GM21447 (cell line): ENCODE data around the gene FAM204A.
A peak's percentile ranks its signal among the peaks of the same experiment; 100 is the strongest.

Source experiments
- ATAC-seq: cut with Tn5 transposase; IDR thresholded peaks from one replicate; pipeline ENCODE4 v1.9.1; 2021; ENCODE audit not compliant: unreplicated experiment

The FAM204A gene

DNA sequence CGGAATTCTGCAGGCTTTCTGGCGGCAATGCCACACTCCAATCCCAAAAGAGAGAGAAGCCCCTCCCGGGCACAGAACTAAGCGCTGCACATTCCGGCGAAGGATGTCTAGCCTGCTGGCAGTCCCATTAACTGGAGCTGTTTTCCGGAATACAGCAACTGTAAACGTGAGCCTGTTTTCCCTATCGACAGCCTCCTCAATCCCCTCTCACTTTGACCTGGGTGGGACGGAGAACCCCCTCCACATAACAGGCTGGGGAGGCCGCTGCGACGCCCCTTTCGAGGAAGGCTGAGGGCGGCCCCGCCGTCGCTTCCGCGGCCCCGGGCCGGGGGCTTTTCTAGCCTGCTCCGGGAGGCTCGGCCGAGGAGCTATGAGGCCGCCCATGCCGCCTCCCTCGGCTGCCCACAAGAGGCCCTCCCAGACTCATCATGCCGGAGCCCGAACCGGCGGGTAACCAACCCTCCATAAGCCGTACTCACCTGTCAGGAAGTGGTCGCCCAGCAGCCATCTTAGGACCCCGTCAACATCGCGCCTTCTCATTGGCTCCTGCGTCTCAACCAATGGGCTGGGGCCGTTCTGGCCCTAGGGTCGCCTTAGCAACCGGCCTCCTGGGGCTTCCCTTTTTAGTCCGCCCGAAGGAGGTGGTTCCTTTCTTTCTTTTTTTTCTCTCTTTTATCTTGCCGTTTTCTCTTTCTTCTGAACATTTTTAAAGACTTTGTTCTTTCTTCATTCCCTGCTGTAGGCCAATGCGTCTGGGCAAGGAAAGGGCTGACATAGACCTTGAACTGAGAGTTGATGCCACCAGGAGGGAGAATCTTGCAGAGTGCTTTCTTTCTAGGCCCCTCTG, at the start of gene FAM204A:
Gene FAM204A (minus strand): TSS at position 534 of the 847 bp plus-strand sequence. CDS start 5,909 bp downstream, outside the sequence.
- ATAC-seq, result peak; percentile 100

DNA sequence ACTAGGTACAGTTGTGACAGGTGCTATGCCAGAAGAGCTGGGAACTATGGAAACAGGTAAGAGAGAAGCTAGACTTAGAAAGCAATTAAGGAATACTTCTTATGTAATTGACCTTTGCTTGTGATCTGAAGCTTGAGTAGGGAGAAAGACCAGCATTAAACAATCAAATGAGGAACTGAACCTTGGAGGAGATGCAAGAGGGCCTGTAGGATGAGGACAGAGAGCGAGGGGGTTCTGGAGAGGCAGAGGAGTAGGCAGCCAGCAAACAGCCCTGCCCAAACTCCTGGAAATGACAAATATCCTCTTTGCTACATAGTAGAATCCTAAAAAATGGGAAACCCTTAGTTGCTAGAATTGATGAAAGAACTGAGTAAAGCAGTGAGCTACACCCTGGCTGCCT, 41.6 kb upstream of the FAM204A start:
- no peak for ATAC-seq

DNA sequence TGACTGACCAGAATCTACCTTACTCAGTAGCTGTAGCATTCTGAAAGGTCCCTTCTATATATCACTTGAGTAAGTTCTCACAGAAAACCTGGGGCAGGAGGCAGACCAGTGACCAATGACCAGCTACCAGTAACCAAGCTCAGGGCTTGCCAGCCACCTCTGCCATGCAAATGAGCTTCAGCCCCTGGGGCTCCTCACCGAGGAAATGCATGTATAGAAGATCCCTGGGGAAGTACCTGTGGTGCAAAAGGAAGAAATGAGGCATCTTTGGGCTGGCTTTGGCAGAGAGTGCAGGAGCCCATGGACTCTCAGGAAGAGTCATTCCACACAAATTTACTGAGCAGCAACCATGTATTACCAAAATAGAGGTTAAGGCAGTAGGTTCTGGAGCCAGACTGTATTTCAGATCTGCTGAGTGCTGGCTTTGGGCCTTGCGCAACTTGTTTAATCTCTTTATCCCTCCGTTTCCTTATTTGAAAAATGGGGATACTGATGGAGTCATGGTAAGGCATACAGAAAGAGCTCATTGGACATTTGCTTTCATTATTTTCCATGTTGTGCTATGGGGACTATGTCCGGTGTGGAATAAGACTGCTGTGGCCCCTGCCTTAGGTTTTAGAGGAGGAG, 41.1 kb upstream of the FAM204A start:
- ATAC-seq, result no peak

DNA sequence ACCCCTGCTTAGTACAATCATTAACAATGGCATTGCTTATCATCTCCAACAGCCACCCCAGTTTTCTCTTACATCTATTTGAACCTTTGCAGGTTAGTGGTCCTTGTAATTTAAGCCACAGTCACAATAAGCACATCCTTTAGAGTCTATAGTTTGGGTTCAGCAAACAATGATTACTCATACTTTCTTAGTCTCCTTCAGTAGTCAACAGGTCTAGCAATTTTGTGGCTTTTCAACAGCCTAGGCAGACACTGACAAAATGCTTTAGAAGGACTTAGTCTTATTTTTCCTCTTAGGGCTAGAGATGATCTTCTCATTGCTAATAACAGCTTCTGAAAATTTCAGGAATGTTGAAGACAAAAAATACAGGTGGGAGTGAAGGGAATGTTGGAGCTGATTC, 32.3 kb upstream of the FAM204A start:
- no peak for ATAC-seq

DNA sequence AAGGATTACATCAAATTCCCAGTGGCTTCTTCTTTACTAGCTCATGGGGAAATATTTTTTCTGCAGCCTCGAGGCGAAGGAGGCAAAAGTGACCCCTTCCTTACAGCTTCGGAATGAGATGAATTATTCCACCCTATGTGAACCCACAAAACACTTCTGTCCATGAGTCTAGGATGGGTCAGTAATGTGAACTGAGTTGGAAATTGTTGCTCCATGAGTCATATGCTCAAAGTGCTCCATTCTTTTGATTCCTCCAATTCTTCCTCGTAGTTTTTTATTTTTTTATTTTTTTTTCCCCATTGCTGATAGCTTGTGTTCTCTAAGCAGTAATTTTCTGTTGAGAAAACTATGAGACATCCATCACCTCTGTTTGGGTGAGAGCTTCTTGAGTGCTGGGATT, 31.7 kb upstream of the FAM204A start:
- ATAC-seq, result no peak

DNA sequence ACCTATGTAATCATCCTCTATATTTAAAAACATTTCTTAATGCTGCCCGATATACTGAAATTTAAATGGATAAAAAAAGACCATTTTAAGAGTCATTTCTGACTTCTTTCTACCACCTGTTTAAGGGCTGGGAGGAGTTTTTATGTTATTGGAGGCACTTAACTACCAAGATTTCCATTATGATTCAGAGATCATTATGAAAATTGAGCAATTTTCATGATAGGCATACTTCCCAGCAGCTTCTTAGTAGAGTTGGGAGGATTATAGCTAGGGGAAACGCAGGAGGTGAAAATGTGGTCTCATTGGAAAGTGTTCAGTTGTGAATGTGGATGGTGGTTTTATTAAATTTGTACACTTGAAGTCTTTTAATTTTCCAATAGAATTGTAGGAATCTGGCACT, 28.4 kb upstream of the FAM204A start:
- no peak for ATAC-seq

DNA sequence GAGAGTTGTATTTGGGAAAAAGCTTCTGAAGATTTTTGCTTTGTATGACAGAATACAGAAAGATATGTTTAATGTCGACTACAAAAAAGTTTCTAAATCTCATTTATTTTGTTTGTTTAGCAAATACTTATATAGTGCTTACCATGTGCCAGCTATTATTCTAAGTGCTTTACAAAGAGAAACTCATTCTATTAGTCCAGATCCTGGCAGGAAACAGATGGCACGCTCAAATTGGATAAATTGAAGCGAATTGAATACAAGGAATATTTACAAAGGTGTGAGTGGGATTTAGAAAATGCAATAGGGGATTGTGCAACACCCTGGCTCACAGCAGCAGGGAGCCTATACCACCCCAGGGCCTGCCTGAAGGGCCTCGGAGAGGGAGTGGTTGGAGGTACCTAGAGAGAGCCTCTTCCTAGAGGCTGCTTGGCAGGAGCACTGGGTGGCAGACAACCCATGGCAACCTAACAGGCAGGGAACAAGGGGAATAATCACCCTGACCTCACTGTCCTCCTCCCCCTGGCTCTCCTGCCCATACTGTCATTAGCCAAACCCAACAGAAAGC, 27.6 kb upstream of the FAM204A start:
- ATAC-seq, result no peak

DNA sequence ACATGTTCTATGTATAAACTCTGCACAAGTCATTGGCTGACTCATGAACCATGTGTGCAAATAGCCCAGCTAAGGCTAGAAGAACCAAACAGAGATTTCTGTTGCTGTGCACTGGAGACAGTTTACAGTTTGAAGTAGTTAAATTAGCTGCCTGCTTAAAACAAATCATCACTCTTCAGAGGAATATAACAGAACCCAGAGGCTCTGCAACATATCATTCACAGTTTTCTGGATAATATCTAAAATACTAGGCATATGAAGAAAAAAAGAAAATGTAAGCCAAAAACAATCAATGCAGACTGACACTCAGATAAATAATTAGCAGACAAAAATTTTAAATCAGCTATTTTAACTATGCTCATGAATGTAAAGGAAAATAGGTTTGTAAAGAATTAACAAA, 23.6 kb upstream of the FAM204A start:
- ATAC-seq, result no peak

DNA sequence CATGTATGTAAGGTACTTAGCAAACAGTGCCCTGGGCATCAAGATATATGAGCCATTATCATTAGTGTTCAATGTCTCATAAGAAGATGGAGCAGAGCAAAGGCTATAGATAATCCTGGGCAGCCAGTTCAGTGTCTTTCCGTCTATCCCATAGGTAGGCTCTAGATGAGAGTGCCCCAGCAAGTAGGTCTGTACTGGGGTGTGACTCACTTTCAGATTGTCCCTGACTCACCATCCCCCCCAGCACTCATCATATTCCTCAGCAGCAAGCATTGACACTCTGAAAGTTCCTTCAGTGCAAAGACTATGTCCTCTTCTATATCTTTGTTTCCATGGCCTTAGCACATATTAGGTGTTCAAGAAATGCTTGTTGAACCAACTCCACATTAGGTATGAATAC, 20.0 kb upstream of the FAM204A start:
- ATAC-seq, result no peak

DNA sequence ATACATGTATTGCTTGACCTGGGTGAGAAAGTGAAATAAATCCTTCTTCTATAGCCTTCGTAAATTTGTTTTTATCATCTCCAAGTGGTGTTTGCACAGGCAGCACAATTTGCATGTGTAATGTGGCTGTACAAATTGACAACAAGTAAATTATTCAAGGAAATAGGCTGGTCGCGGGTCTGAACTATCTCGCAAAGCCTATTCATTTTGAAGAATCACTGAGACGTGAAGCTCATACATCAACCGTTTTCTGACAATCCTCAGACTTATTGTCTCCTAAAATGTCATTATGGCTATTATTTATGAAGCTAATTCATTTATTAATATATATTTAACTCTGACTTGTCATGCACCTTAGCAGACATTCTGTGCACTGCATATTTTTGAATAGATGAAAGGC, 16.2 kb upstream of the FAM204A start:
- no peak for ATAC-seq

DNA sequence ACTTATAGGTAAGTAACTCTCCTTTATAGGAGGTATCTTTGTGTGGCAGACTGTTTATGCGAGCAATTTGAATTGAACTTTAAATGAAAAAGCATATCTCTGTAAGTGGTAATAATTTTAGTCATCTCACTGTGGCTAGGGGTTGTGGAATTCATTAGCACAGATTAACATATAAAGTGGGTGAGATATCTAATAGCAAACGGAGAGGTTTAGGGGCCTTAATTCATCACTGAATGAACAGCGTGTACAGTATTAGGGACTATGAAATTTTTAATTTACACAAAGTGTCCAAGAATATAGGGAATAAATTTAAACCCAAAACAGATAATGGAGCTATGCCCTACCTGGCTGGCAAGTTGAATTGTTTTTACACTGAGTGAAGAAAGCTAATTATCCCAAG, 15.7 kb upstream of the FAM204A start:
- no peak for ATAC-seq

DNA sequence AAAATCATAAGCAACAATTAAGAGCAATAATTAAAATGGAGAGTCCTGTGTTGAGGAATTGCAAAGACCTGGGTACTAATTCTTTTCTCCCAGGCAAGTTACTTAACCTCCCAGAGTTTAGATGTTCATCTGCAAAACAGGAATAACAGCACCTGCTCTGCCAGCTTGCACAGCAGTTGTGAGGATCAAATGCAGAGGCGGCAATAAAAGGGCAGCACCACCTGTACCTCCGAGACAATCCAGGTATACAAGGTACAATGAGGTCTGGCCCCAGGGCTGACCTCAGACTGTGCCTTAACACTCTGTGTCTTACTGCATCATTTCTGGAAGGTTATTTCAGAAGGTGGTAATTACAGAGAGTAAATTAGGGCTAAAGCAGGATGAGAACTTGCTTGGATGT, 14.5 kb upstream of the FAM204A start:
- ATAC-seq, result no peak

DNA sequence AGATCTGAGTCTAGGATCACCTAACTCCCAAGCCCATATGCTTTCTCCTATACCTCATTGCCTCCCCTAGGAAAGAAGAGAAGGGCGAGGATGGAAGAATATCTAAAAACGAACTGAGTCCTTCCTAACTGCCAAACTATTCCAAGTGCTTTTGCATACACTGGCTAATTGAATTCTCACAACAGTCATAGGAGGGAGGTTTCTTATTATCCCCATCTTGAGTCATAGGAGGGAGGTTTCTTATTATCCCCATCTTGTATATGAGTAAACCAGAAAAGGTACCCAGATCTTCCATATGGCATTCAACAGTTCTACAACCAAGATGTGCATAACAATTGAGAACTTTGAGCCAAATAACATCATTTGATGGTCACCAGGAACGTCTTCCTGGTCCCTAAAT, 13.1 kb upstream of the FAM204A start:
- no peak for ATAC-seq

DNA sequence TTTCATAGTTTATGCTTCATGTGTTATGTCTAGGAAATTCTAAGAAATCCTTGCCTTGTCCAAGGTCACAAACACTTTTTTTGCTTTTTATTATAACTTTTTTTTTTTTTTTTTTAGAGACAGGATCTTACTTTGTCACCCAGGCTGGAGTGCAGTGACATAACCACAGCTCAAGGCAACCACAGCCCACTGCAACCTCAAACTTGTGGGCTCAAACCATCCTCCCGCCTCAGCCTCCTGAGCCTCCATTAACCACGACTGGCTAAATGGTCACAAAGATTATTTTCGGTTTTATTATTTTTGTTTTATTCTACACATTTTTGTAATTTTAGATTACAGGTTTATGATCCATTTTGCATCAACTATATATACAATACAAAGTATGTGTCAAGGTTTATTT, 7.1 kb upstream of the FAM204A start:
- ATAC-seq, result no peak

DNA sequence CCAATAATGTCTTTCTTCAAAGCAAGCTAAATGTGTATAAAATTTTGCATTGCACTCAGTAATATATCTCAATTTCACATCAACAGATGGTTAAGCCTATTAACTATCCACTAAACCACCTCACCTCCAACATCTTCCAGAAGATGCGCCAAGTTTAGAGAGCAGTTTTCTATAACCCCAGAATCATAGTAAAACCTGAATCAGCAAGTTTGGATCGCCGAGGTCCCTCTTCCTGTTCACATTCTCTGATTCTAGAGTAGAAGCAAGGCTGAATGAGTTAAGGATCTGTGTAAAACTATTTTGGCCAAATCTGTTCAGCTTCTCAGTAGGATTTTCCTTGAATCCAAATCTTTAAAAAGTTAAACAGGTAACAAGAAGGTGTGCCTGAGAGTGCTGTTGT, 1.4 kb upstream of the FAM204A start:
- ATAC-seq, result no peak

DNA sequence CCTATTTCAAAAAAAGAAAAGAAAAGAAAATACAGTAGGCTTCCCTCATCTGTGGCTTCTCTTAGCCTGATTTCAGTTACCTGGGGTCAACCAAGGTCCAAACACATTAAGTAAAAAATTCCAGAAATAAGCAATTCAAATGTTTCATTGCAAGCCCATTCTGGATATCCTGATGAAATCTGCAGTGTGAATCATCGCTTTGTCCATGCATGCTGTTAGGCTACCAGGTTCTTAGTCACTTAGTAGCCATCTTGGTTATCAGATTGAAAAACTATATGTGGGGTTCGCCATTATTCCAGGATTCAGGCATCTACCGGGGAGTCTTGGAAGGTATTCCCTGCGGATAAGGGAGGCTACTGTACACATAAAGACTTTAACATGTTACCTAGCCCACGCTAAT, 991 bp upstream of the FAM204A start:
- ATAC-seq, result no peak

DNA sequence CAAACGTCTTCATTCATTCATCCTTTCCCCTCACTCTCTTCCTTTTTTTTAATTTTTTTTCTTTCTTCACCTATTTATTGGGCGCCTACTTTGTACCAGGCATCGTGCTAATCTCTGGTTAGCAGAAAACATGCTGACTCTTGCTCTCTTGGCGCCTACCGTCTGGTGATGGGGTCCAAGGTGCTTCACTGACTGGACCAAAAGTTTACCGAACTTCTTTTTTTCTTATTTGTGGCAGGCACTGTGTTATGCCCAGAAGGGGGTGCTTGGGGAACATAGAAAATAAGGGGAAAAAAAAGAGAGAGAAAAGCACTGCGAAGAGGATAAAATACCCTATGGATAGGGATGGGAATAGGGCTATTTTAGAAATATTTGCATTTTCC, 505 bp upstream of the FAM204A start:
- ATAC-seq, result peak; percentile 7

DNA sequence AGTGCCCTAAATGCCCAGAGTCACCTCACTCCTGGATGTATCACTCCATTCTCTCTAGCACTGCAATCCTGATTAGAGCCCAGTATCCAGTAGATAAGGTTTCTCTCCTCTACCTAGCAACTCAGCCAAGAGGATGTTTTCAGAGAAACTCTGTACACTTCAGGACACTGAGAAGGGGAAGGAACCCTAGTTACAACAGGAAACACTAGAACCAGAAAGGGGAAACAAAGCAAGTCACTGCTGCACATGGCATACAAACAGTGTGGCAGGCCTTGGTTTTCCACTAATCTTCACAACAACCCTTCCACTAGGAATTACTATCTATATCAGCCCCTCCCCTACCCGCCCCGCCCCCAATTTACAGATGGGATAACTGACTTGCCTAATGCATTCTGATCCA, 1.6 kb downstream of the FAM204A start:
- ATAC-seq, result no peak

DNA sequence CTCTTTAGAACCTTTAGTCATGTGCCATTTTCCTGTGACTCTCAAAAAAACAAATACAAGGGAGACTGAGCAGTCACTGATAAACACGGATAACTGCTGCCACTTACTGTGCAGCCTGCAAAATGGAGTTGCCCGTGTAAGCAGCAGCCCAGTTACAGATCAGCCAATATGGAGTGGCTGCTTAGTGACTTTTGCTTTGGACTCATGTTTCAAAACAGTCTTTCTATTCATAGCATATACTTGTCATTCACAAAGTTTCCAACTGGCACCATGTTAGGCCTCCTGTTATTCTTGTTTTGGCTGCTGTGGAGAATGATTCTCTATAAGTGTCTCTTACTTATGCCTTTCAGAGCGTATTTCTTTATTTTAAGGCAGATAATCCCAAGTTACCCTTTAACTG, 3.0 kb downstream of the FAM204A start:
- no peak for ATAC-seq

DNA sequence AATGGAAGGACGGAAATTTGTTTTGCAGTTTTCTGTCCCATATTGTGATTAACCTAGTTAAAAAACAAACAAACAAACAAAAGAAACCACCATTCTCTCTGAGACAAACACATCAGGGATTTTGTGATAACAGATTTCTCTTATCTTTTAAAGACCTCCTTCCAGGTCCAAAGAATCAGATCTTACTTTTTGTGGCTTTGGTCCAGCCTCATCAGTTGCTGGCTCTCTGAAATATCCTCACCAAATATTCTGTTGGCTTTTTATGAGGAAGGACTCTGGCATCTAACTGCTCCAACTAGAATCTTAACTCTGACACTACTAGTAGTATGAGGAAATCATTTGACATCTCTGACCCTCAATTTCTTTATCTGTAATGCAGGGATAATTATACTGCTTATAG, 4.8 kb downstream of the FAM204A start:
- ATAC-seq, result no peak

DNA sequence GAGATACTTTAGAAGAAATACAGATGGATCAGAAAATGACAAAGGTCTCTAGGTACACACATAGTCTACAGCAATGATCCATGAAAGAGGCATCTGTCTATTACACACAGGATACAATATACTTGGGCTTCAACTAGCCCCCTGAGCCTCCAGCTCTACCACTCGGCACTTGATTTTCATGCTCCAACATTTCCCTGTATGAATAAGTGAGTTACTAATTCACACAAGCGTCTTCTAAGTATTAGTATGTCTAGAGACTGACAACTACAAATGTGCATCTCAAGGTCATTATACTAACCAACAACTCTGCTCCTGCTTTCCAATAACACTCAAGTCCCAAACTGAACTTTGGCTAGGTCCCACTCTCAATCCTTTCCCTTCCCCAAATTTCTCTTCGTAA, 8.3 kb downstream of the FAM204A start:
- ATAC-seq, result no peak

DNA sequence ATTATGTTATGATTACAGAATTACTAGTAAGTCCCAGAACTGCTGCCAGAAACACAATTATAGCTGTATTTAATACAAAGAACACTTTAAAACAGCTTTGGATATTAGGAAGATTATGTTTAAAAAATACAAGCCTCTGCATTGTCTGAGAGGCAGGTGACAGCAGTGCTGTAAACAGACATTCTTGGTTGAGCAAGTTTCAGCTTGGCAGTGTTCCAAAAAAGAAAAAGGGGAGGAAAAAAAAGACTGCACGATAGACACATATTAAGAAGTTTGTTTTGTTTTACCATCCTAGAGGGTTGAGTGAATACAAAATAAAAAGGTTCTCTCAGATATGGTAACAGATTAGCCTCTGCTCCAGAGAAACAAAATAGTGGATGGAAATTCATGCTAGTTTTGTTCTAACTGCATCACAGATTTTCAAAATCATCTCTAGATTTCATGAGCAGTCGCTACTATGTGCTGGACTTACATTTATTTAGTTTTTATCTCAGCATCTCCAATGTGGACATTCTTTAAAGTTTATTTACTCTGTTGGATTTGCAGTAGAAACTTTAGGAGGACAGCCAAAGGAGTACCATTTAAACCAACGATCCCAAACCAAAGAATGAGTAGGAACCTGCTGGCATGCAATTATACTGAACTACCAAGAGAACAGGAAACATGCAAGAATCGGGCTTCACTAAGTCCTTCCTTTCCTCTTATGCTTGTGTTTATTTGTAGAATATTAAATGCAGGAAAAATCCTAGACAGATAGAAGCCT, 9.0 kb downstream of the FAM204A start:
- ATAC-seq, result no peak
